GM12891 (cell line): Measurements from ENCODE around the gene MYOM1.

Experiments
- DNase-seq: peaks from one replicate; pipeline ENCODE4 v3.0.0; 2011; ENCODE audit warnings: low spot score; ENCODE audit not compliant: insufficient read length
- FAIRE-seq: peaks from 2 replicates; lab custom pipeline; 2011; peaks lifted over from hg19 to GRCh38; lab: Jason Lieb, UNC
- PAX5 ChIP-seq: IDR thresholded peaks from 2 replicates; pipeline ENCODE4 v1.6.1; 2011; ENCODE audit warnings: low read length, moderate library complexity, mild to moderate bottlenecking; ENCODE audit not compliant: insufficient read depth, severe bottlenecking
- POLR2A ChIP-seq: IDR thresholded peaks from 2 replicates; pipeline ENCODE4 v1.6.1; 2011; ENCODE audit warnings: low read depth, low read length, control low read depth
- POLR2AphosphoS5 ChIP-seq: IDR thresholded peaks from 2 replicates; pipeline ENCODE4 v1.6.1; 2011; ENCODE audit warnings: low read depth, low read length, control low read depth
- POU2F2 ChIP-seq: IDR thresholded peaks from 2 replicates; pipeline ENCODE4 v1.6.1; 2011; ENCODE audit warnings: low read depth, mild to moderate bottlenecking, control low read depth, low read length, moderate library complexity
- SPI1 ChIP-seq: IDR thresholded peaks from 2 replicates; pipeline ENCODE4 v1.6.1; 2011; ENCODE audit warnings: low read depth, low read length, control low read depth
- TAF1 ChIP-seq: IDR thresholded peaks from 2 replicates; pipeline ENCODE4 v1.6.1; 2011; ENCODE audit warnings: low read depth, low read length, control low read depth

MYOM1 gene

GRCh38 chr18:3189884-3190283 is 29.9 kb downstream of the MYOM1 start:
- TF ChIP-seq PAX5 (no peak), POLR2AphosphoS5 (no peak), POLR2A (no peak), SPI1 (no peak), TAF1 (no peak), POU2F2 (no peak)
- DNase-seq (no peak), FAIRE-seq (no peak)

GRCh38 chr18:3186678-3187658 is 32.8 kb downstream of the MYOM1 start:
- FAIRE-seq (no peak), DNase-seq (no peak)
- no peak for TF ChIP-seq POU2F2
- TF ChIP-seq POLR2A, result no peak

GRCh38 chr18:3184275-3184963 is 35.3 kb downstream of the MYOM1 start:
- DNase-seq (no peak), FAIRE-seq (no peak)
- TF ChIP-seq POU2F2 (no peak), POLR2AphosphoS5 (no peak), POLR2A (no peak), PAX5 (no peak), TAF1 (no peak), SPI1 (no peak)

GRCh38 chr18:3183103-3183717 is 36.6 kb downstream of the MYOM1 start:
- TF ChIP-seq POLR2AphosphoS5, result no peak
- TF ChIP-seq PAX5, result no peak
- TF ChIP-seq POLR2A, result no peak
- TF ChIP-seq POU2F2, result no peak
- TF ChIP-seq TAF1, result no peak
- TF ChIP-seq SPI1, result no peak
- no peak for DNase-seq
- no peak for FAIRE-seq

- TF ChIP-seq POLR2AphosphoS5 (no peak), TAF1 (no peak), POU2F2 (no peak), POLR2A (no peak), SPI1 (no peak), PAX5 (no peak)
- FAIRE-seq (no peak), DNase-seq (no peak)
These were observed 39.4 kb downstream of the MYOM1 start for GRCh38 chr18:3180325-3180724.

- DNase-seq (peak; percentile 37), FAIRE-seq (peak; percentile 89)
- TF ChIP-seq TAF1 (peak; percentile 33; the same call in 1 of the 2 replicates), POU2F2 (no peak), PAX5 (no peak), SPI1 (peak; percentile 56), POLR2AphosphoS5 (peak; percentile 65; the same call in 1 of the 2 replicates), POLR2A (peak; percentile 79)
These were observed 40.2 kb downstream of the MYOM1 start for GRCh38 chr18:3179430-3180089.

- TF ChIP-seq PAX5, result peak; percentile 1
- peak; percentile 100 for TF ChIP-seq SPI1
- TF ChIP-seq POU2F2, result peak; percentile 97
- peak; percentile 72; the same call in 1 of the 2 replicates for TF ChIP-seq POLR2A
- no peak for TF ChIP-seq TAF1
- peak; percentile 42; the same call in 1 of the 2 replicates for TF ChIP-seq POLR2AphosphoS5
- FAIRE-seq (peak; percentile 95), DNase-seq (peak; percentile 30)
These were observed 41.7 kb downstream of the MYOM1 start for GRCh38 chr18:3177902-3178687.
